Endothelial cell of umbilical vein (primary cell): ENCODE data around the gene PXK. TPM values are rescaled to one million over a fixed set of nuclear protein-coding genes. Genes with fewer than 3 reads are reported as not detected.

Experiments used
- BruUV-seq: library from RNA; stranded (reverse); fragments of 400-500 nt; replicated peaks from 2 replicates; lab custom pipeline; 2021; lab: Mats Ljungman, UMichigan
- CTCF ChIA-PET: fragments of 300-600, 350-600 bp; sonication (Branson Sonifier 250); formaldehyde crosslinking; loops from one replicate; lab custom pipeline; 2021; ENCODE audit warnings: antibody characterized with exemption, inconsistent platforms; lab: Charles Lee
- POLR2A ChIA-PET: fragments of 300-600, 350-600 bp; sonication (Branson Sonifier 250); formaldehyde crosslinking; loops from one replicate; lab custom pipeline; 2021; ENCODE audit warnings: antibody characterized with exemption, inconsistent platforms; lab: Charles Lee
- DNase-seq: peaks from one replicate; pipeline ENCODE4 v3.0.0-alpha.2; 2011; ENCODE audit warnings: low read depth, low spot score
- FAIRE-seq: peaks from 2 replicates; lab custom pipeline; 2011; peaks lifted over from hg19 to GRCh38; lab: Jason Lieb, UNC
- H2AFZ ChIP-seq: 2 replicates; pipeline ENCODE4 v1.6.0; 2012; ENCODE audit warnings: low read depth, low read length, control low read depth, inconsistent platforms
- H3K27ac ChIP-seq: 2 replicates; pipeline ENCODE4 v1.5.1; 2011; ENCODE audit warnings: low read depth, mild to moderate bottlenecking, control low read depth, low read length, moderate library complexity; ENCODE audit not compliant: insufficient read depth
- H3K27me3 ChIP-seq, 2 experiments: 2 replicates each; pipeline versions ENCODE4 v1.6.0 to v1.6.1; 2011; ENCODE audit warnings: low read length in 2 of 2, mixed read lengths in 1 of 2; ENCODE audit not compliant: control insufficient read depth in 2 of 2, insufficient read depth in 2 of 2
- H3K36me3 ChIP-seq, 2 experiments: 2 replicates in 1 of 2; 3 replicates in 1 of 2; pipeline ENCODE4 v1.5.1; 2011; ENCODE audit warnings: low read length in 2 of 2, mild to moderate bottlenecking in 1 of 2, moderate library complexity in 1 of 2; ENCODE audit not compliant: control insufficient read depth in 2 of 2, insufficient read depth in 2 of 2; ENCODE audit errors: extremely low read depth in 1 of 2
- H3K4me1 ChIP-seq: 3 replicates; pipeline ENCODE4 v1.5.1; 2011; ENCODE audit warnings: mild to moderate bottlenecking, low read length; ENCODE audit not compliant: control insufficient read depth, insufficient read depth; ENCODE audit errors: extremely low read depth
- H3K4me2 ChIP-seq: 2 replicates; pipeline ENCODE4 v1.6.1; 2011; ENCODE audit warnings: low read length, control low read depth, mixed read lengths; ENCODE audit not compliant: insufficient read depth
- H3K4me3 ChIP-seq, 3 experiments: fragments of 200-600 bp in 1 of 3; sonication (generic), shearing (Covaris generic) in 1 of 3; replicated peaks in 1 of 3; 2 replicates each; pipeline ENCODE4 v1.5.1; 2011 to 2016; ENCODE audit warnings: control low read depth in 3 of 3, low read length in 3 of 3, mild to moderate bottlenecking in 2 of 3, inconsistent platforms in 1 of 3, low read depth in 1 of 3, moderate library complexity in 1 of 3; ENCODE audit not compliant: insufficient read depth in 1 of 3
- H3K79me2 ChIP-seq: 2 replicates; pipeline ENCODE4 v1.6.0; 2012; ENCODE audit warnings: low read length, inconsistent platforms; ENCODE audit not compliant: control insufficient read depth, insufficient read depth
- H3K9ac ChIP-seq: replicated peaks from 2 replicates; pipeline ENCODE3; 2011; ENCODE audit warnings: low read length, control low read depth; ENCODE audit not compliant: insufficient read depth; ENCODE audit errors: extremely low read depth
- H3K9me1 ChIP-seq: replicated peaks from 3 replicates; pipeline ENCODE4 v1.6.0; 2011; ENCODE audit warnings: mild to moderate bottlenecking, low read length; ENCODE audit not compliant: control insufficient read depth, insufficient read depth; ENCODE audit errors: extremely low read depth
- H3K9me3 ChIP-seq: replicated peaks from 2 replicates; pipeline ENCODE4 v1.5.1; 2012; ENCODE audit warnings: low read length, inconsistent platforms; ENCODE audit not compliant: control insufficient read depth, insufficient read depth
- H4K20me1 ChIP-seq: replicated peaks from 2 replicates; pipeline ENCODE3; 2011; ENCODE audit warnings: mild to moderate bottlenecking, low read length; ENCODE audit not compliant: control insufficient read depth, insufficient read depth; ENCODE audit errors: extremely low read depth
- CTCF ChIP-seq, 2 donors: IDR thresholded peaks; 1 replicate in 1 of 2; 2 replicates in 1 of 2; pipeline ENCODE4 v1.5.1; 2011; ENCODE audit warnings: low read length in 2 of 2, mild to moderate bottlenecking in 2 of 2, moderate library complexity in 2 of 2, control low read depth in 1 of 2, inconsistent platforms in 1 of 2, low read depth in 1 of 2; ENCODE audit not compliant: insufficient read depth in 1 of 2; ENCODE audit errors: extremely low read depth in 1 of 2
- EZH2 ChIP-seq: IDR thresholded peaks from 2 replicates; pipeline ENCODE4 v1.6.1; 2012; ENCODE audit warnings: borderline replicate concordance, low read depth, mild to moderate bottlenecking, moderate library complexity, low read length, inconsistent platforms; ENCODE audit not compliant: severe bottlenecking
- FOS ChIP-seq: IDR thresholded peaks from 2 replicates; pipeline ENCODE4 v1.6.1; 2011; ENCODE audit warnings: mild to moderate bottlenecking, low read length, moderate library complexity, borderline replicate concordance; ENCODE audit not compliant: insufficient read depth
- GATA2 ChIP-seq: IDR thresholded peaks from 2 replicates; pipeline ENCODE4 v1.7.0; 2011; ENCODE audit warnings: low read depth, mild to moderate bottlenecking, moderate library complexity, mixed read lengths, low read length; ENCODE audit not compliant: insufficient read length, insufficient read depth
- JUN ChIP-seq: IDR thresholded peaks from 2 replicates; pipeline ENCODE4 v1.6.1; 2011; ENCODE audit warnings: borderline replicate concordance, low read depth; ENCODE audit not compliant: insufficient read length, insufficient read depth
- MYC ChIP-seq: IDR thresholded peaks from one replicate; pipeline ENCODE4 v1.6.1; 2011; ENCODE audit warnings: mild to moderate bottlenecking, low read depth, low read length
- POLR2A ChIP-seq: IDR thresholded peaks from 2 replicates; pipeline ENCODE4 v1.6.1; 2012; ENCODE audit warnings: low read depth, mild to moderate bottlenecking, control low read depth, low read length
- POLR2AphosphoS5 ChIP-seq: IDR thresholded peaks from 2 replicates; pipeline ENCODE4 v1.6.1; 2012; ENCODE audit warnings: low read depth, mild to moderate bottlenecking, control low read depth, low read length, moderate library complexity; ENCODE audit not compliant: insufficient read depth
- dilution Hi-C: fragments of 300-500 bp; cut with MboI; formaldehyde crosslinking; loops from one replicate; pipeline ENCODE4 v1.15.0; 2019; ENCODE audit warnings: low sequenced_read_pairs; ENCODE audit not compliant: extremely low pct_ligation_motif_present
- intact Hi-C: fragments of 100-400 bp; cut with micrococcal nuclease; formaldehyde crosslinking; loops from one replicate; pipeline ENCODE4 v1.10.0; 2022
- polyA plus RNA-seq, 4 experiments: library from polyadenylated mRNA; depleted of rRNA in 3 of 4; stranded (reverse) in 3 of 4; unstranded in 1 of 4; fragments of >200 nt; gene quantifications; 2 replicates each; pipeline versions ENCODE4 v1.2.1 to v1.2.3, GENCODE V29; 2011 to 2012; ENCODE audit warnings: missing spikeins in 1 of 4
- total RNA-seq: library from RNA; stranded (reverse); gene quantifications from 2 replicates; pipeline ENCODE4 v1.2.3, GENCODE V29; 2021
- TF ChIP-seq, protein P1 (sequence below): IDR thresholded peaks from 2 replicates; pipeline ENCODE4 v1.6.1; 2011; ENCODE audit not compliant: insufficient read depth, insufficient read length

The PXK gene
- total and polyA plus RNA-seq, 2 donors (not counting 3 experiments of a cell fraction or from before 2014, with no cell fraction given) = 11.3 to 14.6 TPM

DNA sequence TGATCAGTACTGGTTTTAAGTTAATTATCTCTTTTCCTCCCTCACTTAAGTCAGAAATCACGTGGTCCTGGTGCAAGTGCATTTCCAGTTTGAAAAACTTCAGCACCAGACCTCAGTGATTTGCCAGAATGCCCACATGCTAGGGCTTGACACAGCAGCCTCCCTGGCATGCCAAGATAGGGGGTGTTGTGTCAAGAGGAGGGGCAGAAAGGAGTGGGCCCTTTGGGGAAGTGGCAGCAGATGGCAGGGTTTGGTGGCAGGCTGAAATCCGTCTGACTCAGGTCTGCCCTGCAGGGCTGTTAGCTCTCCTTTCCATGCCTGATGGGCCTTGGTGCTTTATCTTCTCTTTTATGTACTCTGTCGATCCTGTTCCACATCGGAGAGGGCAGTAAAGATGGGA is 23.4 kb downstream of the PXK start:
- intact Hi-C loops = no loop called here
- dilution Hi-C loops = no loop called here
- H3K4me1 ChIP-seq = no peaks in the 10 kb centered on the region
- no peak overlapping the region for H3K4me2 ChIP-seq
- H3K36me3 ChIP-seq = no peaks in the 10 kb centered on the region
- no TSS peak for BruUV-seq
- no peaks in the 10 kb centered on the region for H4K20me1 ChIP-seq
- TF ChIP-seq, protein P1, sequence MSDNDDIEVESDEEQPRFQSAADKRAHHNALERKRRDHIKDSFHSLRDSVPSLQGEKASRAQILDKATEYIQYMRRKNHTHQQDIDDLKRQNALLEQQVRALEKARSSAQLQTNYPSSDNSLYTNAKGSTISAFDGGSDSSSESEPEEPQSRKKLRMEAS = no peak
- no peak for TF ChIP-seq POLR2AphosphoS5
- no peak for TF ChIP-seq FOS
- no peak for TF ChIP-seq JUN
- no peak for TF ChIP-seq POLR2A
- TF ChIP-seq MYC = no peak
- no peak for TF ChIP-seq GATA2
- TF ChIP-seq CTCF (IDR thresholded peaks at IDR 0.05; ENCODE audit: extremely low read depth in 1 of 2, insufficient read depth in 1 of 2, low read depth in 1 of 2, low read length in 2 of 2) = no peak
- no peak for TF ChIP-seq EZH2
- CTCF ChIA-PET = no interaction called here
- no peak overlapping the region for H3K4me3 ChIP-seq
- H3K79me2 ChIP-seq = no peaks in the 10 kb centered on the region
- H3K9me1 ChIP-seq = no peaks in the 10 kb centered on the region
- no peak for DNase-seq
- H2AFZ ChIP-seq = no peak overlapping the region
- no peak overlapping the region for H3K27ac ChIP-seq
- no peak overlapping the region for H3K9ac ChIP-seq
- H3K9me3 ChIP-seq = no peaks in the 10 kb centered on the region
- no peaks in the 10 kb centered on the region for H3K27me3 ChIP-seq
- FAIRE-seq = no peak
- POLR2A ChIA-PET = no interaction called here
